ENCODE results near the gene WASF3.
"Not testable (repeated sequence)": the region's sequence is repeated elsewhere in the genome, so short reads cannot be mapped to it uniquely, and the experiment has no call there.

The WASF3 gene

DNA sequence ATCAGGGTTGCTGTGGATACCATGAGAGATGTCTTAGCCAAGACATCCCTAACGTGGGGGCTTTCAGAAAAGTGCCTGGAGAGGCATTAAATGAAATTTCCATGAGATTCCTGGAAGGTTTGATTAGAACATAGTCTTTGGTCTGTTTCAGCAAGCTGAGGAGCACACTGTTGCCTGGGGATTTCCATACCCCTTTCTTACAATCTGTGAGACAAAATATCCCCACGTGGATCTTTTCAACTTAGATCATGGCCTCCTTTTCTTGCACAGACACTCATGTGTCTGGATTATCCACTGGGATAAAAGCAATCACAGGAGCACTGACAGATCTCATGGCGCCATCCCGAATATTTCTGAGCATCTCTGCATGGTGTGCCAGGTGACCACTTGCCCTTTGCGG is 161.4 kb downstream of the WASF3 start:
- no peak for DNase-seq (ENCODE audit: low read depth)

DNA sequence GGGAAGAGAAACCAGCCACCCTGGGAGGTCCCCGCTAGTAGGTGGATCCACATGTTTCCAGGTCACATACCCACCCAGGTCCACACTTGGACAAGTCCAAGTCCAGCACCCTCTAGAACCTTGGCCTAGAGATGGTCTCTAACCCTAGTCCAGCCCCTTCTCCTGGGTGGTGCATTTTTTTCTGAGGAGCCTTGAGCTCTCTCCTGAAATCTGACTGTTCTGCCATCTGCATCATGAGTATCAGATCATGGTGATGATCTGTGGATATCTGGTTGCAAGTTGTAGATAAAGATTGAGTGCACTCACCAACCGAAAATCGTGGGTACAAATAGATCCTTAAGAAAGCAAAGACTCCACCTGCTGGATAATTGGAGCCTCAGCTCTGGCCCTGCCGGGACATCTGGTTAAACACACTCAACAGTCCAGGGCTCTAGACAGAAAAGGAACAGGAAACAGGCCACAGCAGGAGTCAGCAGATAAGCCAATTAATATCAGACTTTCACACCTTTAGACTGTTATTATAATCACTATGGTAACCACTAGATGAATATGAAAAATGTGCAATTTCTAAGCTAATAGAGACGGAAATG is 162.0 kb downstream of the WASF3 start:
- DNase-seq (ENCODE audit: low read depth) = no peak

DNA sequence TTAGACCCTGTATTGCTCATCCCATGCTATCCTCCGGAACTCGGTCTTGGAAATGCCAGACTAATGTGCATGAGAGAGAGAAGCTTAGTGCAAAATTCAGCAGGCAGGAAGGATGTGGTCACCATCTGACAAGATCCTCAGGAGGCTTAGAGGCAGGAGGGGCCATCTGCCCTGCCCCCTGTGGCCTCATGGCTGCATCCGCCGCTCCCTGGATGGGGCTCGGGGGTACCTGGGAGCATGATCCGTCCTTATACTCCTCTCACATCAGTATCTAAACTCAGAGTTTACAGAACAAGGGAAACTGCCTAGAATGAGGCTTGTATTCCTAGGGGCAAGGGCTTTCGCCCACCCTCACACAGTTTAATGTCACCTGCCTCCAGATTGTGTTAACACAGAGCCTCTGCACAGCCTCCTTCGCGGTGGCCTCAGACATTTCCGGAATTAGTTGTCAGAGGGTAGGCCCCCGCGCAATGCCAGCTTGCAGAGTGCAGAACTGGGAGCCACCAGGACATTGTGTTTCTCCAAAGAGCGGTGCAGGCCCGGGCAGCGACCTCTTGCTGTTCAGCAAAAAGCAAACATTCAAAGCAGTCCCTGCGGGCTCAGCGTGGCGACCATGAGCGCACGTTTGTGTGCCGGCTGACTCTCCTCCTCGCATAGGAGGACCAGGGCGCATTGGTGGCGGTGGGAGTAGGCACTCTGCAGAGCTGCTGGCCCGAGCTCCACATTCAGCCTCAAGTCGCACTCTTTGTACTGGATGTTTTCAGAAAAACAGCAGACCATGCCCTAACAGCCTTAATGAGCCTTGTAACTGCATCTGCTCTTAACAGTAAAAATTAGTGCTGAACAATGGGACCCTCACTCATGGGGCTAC is 164.0 kb downstream of the WASF3 start:
- DNase-seq (ENCODE audit: low read depth) = peak; percentile 10

DNA sequence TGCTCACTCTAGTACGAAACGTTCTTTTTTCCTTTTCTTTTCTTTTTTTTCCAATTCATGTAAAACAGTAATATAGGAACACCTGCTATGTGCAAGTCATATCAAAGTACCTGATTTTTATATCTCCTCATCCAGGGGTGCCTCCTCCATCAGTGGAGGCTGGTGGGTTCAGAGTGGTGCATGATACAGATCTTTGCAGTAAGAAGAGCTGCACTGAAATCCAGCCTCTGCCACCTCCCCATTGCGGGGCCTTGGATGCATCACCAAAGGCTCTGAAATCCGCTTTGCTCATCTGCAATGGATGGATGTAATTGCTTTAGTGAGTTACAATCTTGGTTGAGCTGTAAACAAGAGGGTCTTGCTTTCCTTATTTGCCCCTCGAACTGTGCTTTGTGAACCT is 164.8 kb downstream of the WASF3 start:
- DNase-seq (ENCODE audit: low read depth) = no peak

DNA sequence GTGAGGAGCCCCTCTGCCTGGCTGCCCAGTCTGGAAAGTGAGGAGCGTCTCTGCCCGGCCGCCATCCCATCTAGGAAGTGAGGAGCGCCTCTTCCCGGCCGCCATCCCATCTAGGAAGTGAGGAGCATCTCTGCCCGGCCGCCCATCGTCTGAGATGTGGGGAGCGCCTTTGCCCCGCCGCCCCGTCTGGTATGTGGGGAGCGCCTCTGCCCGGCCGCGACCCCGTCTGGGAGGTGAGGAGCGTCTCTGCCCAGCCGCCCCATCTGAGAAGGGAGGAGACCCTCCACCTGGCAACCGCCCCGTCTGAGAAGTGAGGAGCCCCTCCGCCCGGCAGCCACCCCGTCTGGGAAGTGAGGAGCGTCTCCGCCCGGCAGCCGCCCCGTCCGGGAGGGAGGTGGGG is 166.1 kb downstream of the WASF3 start:
- not testable (repeated sequence) for DNase-seq (ENCODE audit: low read depth)

DNA sequence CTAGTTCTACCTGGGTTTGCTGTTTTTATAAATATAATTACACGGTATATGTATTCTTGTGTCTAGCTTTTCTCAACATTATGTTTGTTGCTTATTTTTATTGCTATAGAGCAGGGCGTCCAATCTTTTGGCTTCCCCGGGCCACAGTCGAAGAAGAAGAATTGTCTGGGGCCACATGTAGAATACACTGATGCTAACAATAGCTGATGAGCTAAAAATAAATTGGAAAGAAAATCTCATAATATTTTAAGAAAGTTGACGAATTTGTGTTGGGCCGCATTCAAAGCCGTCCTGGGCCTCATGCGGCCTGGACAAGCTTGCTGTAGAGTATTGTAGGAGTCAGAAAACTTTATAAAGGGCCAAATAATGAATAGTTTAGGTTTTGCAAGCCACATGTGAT is 169.2 kb downstream of the WASF3 start:
- no peak for DNase-seq (ENCODE audit: low read depth)

DNA sequence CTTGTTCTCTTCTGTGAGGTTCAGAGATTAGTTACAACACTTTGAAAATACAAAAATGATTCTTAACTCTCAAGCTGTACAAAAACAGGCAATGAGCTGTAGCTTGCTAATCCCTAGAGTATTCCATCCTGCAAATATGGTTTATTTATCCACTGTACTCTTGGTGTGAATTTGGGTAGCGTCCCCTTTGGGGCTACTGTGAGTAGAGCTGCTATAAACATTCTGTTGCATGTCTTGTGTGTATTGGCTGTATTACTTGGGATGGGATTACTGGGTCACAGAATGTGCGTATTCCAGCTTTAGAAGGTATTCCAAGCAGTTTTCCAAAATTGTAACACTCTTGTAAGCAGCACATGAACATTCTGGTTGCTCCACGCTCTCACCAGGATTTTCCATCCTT is 169.6 kb downstream of the WASF3 start:
- DNase-seq (ENCODE audit: low read depth) = no peak

DNA sequence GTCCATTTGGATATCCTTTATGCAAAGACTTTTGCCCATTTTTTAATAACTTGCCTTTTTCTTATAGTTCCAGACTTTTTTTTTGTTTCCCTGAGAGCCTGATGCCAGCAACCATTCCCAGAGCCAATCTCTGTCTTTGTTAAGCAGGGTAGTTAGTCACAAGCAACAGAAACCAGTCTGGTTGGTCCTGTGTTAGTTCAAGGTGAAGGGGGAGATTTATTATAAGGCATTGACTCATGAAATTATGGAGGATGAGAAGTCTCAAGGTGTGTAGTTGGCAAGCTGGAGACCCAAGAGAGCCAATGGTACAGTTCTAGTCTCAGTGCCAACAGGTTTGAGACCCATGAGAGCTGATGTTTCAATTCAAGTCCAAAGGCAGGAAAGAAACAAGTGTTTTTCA is 170.2 kb downstream of the WASF3 start:
- DNase-seq (ENCODE audit: low read depth) = no peak

DNA sequence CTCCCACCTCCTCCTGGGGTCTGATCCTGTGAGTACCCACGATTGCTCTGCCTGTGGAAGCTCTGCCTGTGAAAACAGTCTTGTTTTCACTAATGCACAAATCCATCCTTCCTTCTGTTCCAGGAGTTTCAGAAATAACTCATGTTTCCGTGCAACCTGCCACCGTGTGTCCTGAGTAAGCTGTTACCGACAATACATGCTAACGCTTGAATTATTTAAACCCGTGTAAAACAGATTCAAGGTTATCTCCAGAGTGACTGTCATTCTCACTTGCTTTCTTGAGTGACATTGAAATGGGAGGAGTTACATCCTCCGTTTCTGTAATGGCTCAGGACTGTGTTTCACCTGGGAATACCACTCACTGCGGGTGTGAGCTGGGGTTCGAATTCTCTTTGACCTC is 178.2 kb downstream of the WASF3 start:
- no peak for DNase-seq (ENCODE audit: low read depth)

All from activated T-cell treated with anti-CD3 and anti-CD28 coated beads for 48 hours (primary cell).